ENCODE data around the gene AKNAD1.

GRCh38 chr1:108842525-108843181 is 14.2 kb downstream of the AKNAD1 start:
- no peak for TF ChIP-seq CTCF (IDR thresholded peaks at IDR 0.05; ENCODE audit: poor library complexity, severe bottlenecking)
- no peak for TF ChIP-seq MXI1 (conservative IDR thresholded peaks at IDR 0.05; ENCODE audit: poor library complexity, severe bottlenecking)
- TF ChIP-seq REST (IDR thresholded peaks at IDR 0.05; ENCODE audit: borderline replicate concordance) = no peak
- TF ChIP-seq POLR2AphosphoS5 (IDR thresholded peaks at IDR 0.05) = no peak
- TF ChIP-seq TAF1 (IDR thresholded peaks at IDR 0.05; ENCODE audit: low read depth) = no peak
